A673 (cell line): ENCODE data around the gene SAP130. TPM values are rescaled to one million over a fixed set of nuclear protein-coding genes. Genes with fewer than 3 reads are reported as not detected.

Experiments
- BruUV-seq: library from RNA; stranded (reverse); fragments of 400-500 nt; replicated peaks from 2 replicates; lab custom pipeline; 2021; lab: Mats Ljungman, UMichigan
- CTCF ChIA-PET: fragments of 300-600 bp; sonication (Branson Sonifier 250); formaldehyde crosslinking; loops from one replicate; lab custom pipeline; 2022; ENCODE audit warnings: antibody characterized with exemption; lab: Charles Lee
- POLR2A ChIA-PET: fragments of 300-600 bp; sonication (Branson Sonifier 250); formaldehyde crosslinking; loops from one replicate; lab custom pipeline; 2022; ENCODE audit warnings: antibody characterized with exemption; ENCODE audit not compliant: low non-redundant PET; lab: Charles Lee
- DNase-seq: peaks from one replicate; pipeline ENCODE4 v3.0.0-alpha.2; 2015; ENCODE audit warnings: low spot score
- H3K27ac ChIP-seq: fragments of 200-600 bp; sonication (generic); 2 replicates; pipeline ENCODE4 v1.5.1; 2016; ENCODE audit warnings: mixed run types, low read depth, mild to moderate bottlenecking, mixed read lengths, antibody characterized with exemption, low read length; ENCODE audit not compliant: poor library complexity, severe bottlenecking
- H3K27me3 ChIP-seq: fragments of 200-600 bp; sonication (generic); replicated peaks from 2 replicates; pipeline ENCODE4 v1.6.1; 2017; ENCODE audit warnings: mixed run types, low read depth, mild to moderate bottlenecking, mixed read lengths, antibody characterized with exemption, low read length; ENCODE audit not compliant: insufficient read depth, poor library complexity
- H3K36me3 ChIP-seq: fragments of 200-600 bp; sonication (generic); 2 replicates; pipeline ENCODE4 v1.6.1; 2016; ENCODE audit warnings: mixed run types, mild to moderate bottlenecking, mixed read lengths, antibody characterized with exemption, low read length; ENCODE audit not compliant: insufficient read depth, poor library complexity, severe bottlenecking
- H3K4me1 ChIP-seq: fragments of 200-600 bp; sonication (generic); 2 replicates; pipeline ENCODE4 v1.6.1; 2017; ENCODE audit warnings: mixed run types, mild to moderate bottlenecking, mixed read lengths, antibody characterized with exemption, low read length; ENCODE audit not compliant: insufficient read depth, poor library complexity, severe bottlenecking
- H3K4me3 ChIP-seq: fragments of 200-600 bp; sonication (generic); 2 replicates; pipeline ENCODE4 v1.5.1; 2016; ENCODE audit warnings: low read depth, mixed run types, mild to moderate bottlenecking, mixed read lengths, low read length; ENCODE audit not compliant: poor library complexity, severe bottlenecking
- H3K9me3 ChIP-seq: fragments of 200-600 bp; sonication (generic); 2 replicates; pipeline ENCODE4 v1.6.1; 2016; ENCODE audit warnings: mixed run types, low read depth, mild to moderate bottlenecking, mixed read lengths, antibody characterized with exemption, low read length; ENCODE audit not compliant: poor library complexity, severe bottlenecking
- EZH2 ChIP-seq: fragments of 200-600 bp; sonication (generic); IDR thresholded peaks from 2 replicates; pipeline ENCODE4 v1.6.1; 2017; ENCODE audit warnings: borderline replicate concordance, low read depth, mild to moderate bottlenecking, mixed read lengths, antibody characterized with exemption, low read length; ENCODE audit not compliant: poor library complexity, severe bottlenecking
- intact Hi-C: fragments of 100-400 bp; cut with micrococcal nuclease; formaldehyde crosslinking; loops from one replicate; pipeline ENCODE4 v1.10.0; 2022; ENCODE audit not compliant: unreplicated experiment
- total RNA-seq: library from RNA; stranded (reverse); gene quantifications from 2 replicates; pipeline ENCODE4 v1.2.3, GENCODE V29; 2021
- TF ChIP-seq, protein P1 (sequence below): fragments of 300-800, 200-600 bp; sonication (generic); conservative IDR thresholded peaks from 2 replicates; pipeline ENCODE4 v1.5.1; 2017; ENCODE audit warnings: low read depth, mild to moderate bottlenecking, antibody characterized with exemption, low read length, moderate library complexity, mixed read lengths

The SAP130 gene
- total RNA-seq, 1 experiment from 2014 or later, result 40.4 TPM

DNA sequence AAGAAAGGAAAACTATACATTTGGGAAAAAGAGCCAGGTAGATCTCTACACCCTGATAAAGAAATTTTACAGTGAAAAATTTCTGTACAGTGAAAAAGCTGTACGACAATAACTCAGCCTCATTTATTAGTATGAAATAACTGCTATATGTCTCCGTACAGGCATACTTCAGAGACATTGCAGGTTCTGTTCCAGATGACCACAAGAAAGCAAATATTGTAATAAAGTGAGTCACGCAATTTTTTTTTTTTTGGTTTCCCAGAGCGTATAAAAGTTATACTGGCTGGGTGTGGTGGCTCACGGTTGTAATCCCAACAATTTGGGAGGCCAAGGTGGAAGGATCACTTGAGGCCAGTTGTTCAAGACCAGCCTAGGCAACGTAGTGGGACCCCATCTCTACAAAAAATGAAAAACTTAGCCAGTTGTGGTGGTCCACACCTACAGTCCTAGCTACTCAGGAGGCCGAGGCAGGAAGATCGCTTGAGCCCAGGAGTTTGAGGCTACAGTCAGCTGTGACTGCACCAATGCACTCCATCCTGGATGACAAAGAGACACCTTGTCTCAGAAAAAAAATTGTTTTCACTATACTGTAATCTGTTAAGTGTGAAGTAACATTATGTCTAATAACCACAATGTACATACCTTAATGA lies 113.9 kb downstream of the SAP130 start:
- no peaks in the 10 kb centered on the region for H3K36me3 ChIP-seq
- TF ChIP-seq EZH2, result no peak
- TF ChIP-seq, protein P1, sequence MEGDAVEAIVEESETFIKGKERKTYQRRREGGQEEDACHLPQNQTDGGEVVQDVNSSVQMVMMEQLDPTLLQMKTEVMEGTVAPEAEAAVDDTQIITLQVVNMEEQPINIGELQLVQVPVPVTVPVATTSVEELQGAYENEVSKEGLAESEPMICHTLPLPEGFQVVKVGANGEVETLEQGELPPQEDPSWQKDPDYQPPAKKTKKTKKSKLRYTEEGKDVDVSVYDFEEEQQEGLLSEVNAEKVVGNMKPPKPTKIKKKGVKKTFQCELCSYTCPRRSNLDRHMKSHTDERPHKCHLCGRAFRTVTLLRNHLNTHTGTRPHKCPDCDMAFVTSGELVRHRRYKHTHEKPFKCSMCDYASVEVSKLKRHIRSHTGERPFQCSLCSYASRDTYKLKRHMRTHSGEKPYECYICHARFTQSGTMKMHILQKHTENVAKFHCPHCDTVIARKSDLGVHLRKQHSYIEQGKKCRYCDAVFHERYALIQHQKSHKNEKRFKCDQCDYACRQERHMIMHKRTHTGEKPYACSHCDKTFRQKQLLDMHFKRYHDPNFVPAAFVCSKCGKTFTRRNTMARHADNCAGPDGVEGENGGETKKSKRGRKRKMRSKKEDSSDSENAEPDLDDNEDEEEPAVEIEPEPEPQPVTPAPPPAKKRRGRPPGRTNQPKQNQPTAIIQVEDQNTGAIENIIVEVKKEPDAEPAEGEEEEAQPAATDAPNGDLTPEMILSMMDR, result no peak
- H3K27me3 ChIP-seq, result no peaks in the 10 kb centered on the region
- H3K27ac ChIP-seq, result no peak overlapping the region
- ChIA-PET CTCF (no interaction called here), POLR2A (no interaction called here)
- H3K4me1 ChIP-seq, result no peaks in the 10 kb centered on the region
- no TSS peak for BruUV-seq
- H3K9me3 ChIP-seq, result no peaks in the 10 kb centered on the region
- H3K4me3 ChIP-seq, result no peak overlapping the region
- no peak for DNase-seq
- intact Hi-C loops, result no loop called here

GRCh38 chr2:127911737-127912136 lies 116.1 kb downstream of the SAP130 start:
- intact Hi-C loops, result no loop called here
- no peak for DNase-seq
- H3K9me3 ChIP-seq, result no peaks in the 10 kb centered on the region
- ChIA-PET POLR2A (no interaction called here), CTCF (no interaction called here)
- H3K4me3 ChIP-seq, result no peak overlapping the region
- no peaks in the 10 kb centered on the region for H3K4me1 ChIP-seq
- no peaks in the 10 kb centered on the region for H3K27me3 ChIP-seq
- no TSS peak for BruUV-seq
- TF ChIP-seq, protein P1, result no peak
- no peak for TF ChIP-seq EZH2
- no peak overlapping the region for H3K27ac ChIP-seq
- no peaks in the 10 kb centered on the region for H3K36me3 ChIP-seq

DNA sequence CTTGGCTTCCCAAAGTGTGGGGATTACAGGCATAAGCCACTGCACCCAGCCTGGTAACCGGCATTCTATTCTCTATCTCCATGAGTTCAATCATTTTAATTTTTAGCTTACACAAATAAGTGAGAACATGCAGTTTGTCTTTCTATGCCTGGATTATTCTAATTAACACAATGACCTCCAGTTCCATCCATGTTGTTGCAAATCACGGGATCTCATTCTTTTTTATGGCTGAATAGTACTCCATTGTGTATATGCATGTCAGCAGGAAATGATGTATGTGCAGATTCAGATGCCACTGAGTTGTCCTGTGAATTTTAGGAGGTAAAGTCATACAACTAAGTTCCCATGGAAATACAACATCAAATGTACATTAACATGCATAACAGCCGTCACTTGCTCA lies 117.4 kb downstream of the SAP130 start:
- H3K36me3 ChIP-seq, result no peaks in the 10 kb centered on the region
- H3K27ac ChIP-seq, result no peak overlapping the region
- no peak for DNase-seq
- no peak overlapping the region for H3K4me3 ChIP-seq
- BruUV-seq, result no TSS peak
- intact Hi-C loops, result no loop called here
- ChIA-PET POLR2A (no interaction called here), CTCF (no interaction called here)
- TF ChIP-seq EZH2, result no peak
- TF ChIP-seq, protein P1, result no peak
- no peaks in the 10 kb centered on the region for H3K9me3 ChIP-seq
- no peaks in the 10 kb centered on the region for H3K27me3 ChIP-seq
- no peaks in the 10 kb centered on the region for H3K4me1 ChIP-seq
